ENCODE results near the gene LILRB5.
"Not testable (repeated sequence)": the region's sequence is repeated elsewhere in the genome, so short reads cannot be mapped to it uniquely, and the experiment has no call there.

LILRB5 gene

GRCh38 chr19:54242646-54243045 lies 14.4 kb downstream of the LILRB5 start, which contains the start of gene LILRA6:
Gene LILRA6 (minus strand): TSS chr19:54242790.
- DNase-seq (ENCODE audit: low read depth), result not testable (repeated sequence)

GRCh38 chr19:54242234-54242633 lies 14.8 kb downstream of the LILRB5 start:
- DNase-seq (ENCODE audit: low read depth), result not testable (repeated sequence)

- DNase-seq (ENCODE audit: low read depth), result not testable (repeated sequence)
These were observed 16.4 kb downstream of the LILRB5 start for GRCh38 chr19:54240372-54241336.

DNA sequence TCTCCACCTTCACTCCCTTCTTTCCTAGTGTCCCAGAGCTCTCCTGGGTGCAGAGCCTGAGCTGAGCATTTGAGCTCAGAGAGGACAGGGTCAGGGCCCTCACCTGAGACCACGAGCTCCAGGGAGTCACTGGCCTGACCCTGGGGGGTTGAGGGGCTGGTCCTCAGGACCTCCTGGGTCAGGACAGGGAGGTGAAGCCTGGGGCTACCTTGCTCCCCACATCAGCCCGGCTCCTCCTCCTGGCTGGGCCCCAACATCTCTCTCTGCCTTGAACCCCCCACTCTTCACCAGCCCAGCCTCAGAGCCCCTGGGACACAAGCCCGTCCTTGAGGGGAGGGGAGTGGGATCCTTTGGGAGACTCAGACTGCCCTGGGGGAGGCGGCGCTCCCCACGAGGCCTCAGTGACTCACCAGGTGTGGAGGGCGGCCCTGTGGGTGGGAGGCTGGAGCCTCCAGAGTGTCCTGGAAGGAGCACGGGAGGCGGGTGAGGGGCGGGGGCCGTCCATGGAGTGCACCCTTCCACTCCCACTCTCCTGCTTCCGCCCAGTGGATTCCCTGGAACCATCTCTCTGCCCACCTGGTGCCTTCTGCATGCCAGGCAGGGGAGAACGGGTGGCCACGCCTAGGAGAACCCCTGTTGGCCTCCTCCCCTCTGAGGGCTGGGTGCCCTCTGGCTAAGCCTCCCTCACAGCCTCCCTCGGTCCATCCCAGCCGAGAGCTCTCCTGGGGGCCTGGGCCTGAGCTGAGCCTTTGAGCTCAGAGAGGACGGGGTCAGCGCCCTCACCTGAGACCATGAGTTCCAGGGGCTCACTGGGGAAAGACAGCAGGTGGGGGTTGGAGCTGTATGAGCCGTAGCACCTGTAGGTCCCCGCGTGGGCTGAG lies 17.3 kb downstream of the LILRB5 start:
- not testable (repeated sequence) for DNase-seq (ENCODE audit: low read depth)

DNA sequence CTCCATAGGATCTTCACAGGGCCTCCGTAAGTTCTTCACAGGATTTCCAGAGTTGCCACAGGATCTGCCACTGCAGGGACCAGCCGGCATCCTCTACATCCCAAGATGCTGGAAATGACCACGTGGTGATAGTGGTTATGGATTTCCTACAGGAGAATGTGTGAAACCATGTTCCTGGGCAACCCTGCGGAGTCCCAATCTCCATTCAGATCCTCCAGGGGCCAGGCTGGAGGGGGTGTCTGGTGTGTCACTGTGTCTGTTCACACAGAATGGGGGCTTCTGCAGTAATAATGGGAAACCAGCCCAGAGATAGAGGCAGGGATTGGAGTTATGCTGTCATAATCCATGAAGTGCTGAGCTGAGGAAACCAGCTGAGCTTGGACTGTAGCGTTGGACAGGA lies 23.1 kb downstream of the LILRB5 start:
- DNase-seq (ENCODE audit: low read depth), result no peak

GRCh38 chr19:54231077-54231931 lies 25.8 kb downstream of the LILRB5 start:
- DNase-seq (ENCODE audit: low read depth), result peak; percentile 80

GRCh38 chr19:54230031-54230430 lies 27.0 kb downstream of the LILRB5 start:
- no peak for DNase-seq (ENCODE audit: low read depth)

GRCh38 chr19:54229146-54229545 lies 27.9 kb downstream of the LILRB5 start:
- DNase-seq (ENCODE audit: low read depth), result no peak

DNA sequence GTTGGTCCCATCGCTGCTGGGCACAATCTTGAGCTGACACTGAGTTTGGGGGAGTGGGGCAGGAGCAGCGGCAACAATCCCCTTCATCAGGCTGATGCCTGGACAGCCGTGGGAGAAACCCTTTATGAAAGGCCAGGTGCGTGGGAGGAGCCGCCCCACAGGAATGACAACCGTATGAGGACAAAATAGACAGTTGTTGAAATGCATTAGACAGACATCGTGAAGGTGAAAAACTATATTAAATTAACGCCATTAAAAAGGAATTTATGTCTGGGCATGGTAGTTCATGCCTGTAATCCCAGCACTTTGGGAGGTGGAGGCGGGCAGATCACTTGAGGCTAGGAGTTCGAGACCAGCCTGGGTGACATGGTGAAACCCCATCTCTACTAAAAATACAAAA lies 32.5 kb downstream of the LILRB5 start:
- not testable (repeated sequence) for DNase-seq (ENCODE audit: low read depth)

DNA sequence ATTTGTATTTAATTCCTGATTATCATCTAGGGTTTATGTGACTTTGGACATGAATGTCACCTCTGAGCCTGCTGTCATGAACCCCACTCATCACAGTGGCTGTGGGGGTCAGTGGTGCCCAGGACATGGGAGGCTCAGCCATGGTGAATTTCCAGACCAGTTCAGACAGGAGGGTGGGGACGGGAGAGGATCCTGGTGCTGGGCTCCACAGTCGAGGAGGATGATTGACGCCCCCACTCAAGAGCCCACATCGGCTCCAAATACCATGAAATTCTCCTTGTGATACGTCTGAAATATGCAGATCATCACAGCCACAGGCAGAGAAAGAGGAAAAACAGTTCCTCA lies 33.2 kb downstream of the LILRB5 start:
- not testable (repeated sequence) for DNase-seq (ENCODE audit: low read depth)

GRCh38 chr19:54223277-54223936 lies 33.7 kb downstream of the LILRB5 start:
- DNase-seq (ENCODE audit: low read depth), result not testable (repeated sequence)

DNA sequence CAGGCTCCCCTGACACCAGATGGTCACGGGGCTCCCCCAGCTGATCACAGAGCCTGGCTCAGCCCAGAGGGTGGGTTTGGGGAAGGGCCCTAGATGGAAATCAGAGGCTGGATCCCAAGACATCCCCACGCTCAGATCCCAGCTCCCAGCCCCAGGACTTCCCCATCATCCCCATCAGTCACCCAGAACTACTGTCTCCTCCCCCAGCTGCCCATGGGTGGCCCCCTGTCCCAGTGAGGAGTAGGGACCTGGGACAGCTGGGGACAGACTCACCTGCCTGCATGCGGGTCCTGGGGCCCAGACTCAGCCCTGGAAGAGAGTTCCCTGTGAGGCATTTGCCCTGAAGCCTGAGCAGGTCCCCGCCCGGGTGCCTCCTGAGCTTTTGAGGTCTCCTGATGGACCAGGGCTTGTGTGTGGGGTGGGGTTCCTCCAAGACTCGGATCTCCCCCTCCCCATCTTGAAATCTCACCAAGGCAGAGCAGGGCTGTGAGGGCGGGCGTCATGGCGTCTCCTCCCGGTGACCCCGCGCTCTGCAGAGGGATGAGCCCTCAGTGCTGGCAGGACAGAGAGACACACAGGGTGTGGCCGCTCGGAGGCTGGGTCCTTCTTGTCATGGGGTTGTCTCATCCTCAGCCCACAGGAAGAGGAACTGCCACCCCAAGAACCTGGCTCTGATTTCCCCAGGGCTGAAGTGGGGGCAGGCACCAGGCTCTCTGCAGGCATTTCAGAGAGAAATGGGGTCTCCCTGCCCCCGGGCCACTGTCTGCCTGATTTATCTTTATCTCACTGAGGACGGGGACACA lies 34.4 kb downstream of the LILRB5 start, which contains the start of gene LILRB3:
TSS of gene LILRB3 (minus strand) at position 534 of the 803 bp plus-strand sequence. CDS start at position 503, 31 bp downstream.
- not testable (repeated sequence) for DNase-seq (ENCODE audit: low read depth)

DNA sequence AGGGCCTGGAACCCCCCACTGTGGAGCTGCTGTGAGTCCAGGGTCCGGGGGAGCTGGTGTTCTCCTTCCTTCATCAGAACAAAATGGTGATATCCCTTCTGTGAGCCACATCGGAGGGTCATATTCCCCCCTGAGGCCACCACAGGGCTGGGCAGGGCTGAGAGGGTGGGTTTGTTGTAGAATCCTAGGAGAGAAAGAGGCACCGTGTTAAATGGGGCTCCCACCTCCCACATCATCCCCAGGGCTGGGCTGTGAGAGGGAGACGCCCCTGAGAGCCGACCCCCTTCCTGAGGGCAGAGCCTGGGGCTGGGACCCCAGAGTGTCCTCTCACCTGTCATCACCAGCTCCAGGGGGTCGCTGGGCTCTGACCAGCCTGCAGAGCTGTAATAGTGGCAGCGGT lies 35.1 kb downstream of the LILRB5 start:
- not testable (repeated sequence) for DNase-seq (ENCODE audit: low read depth)

DNA sequence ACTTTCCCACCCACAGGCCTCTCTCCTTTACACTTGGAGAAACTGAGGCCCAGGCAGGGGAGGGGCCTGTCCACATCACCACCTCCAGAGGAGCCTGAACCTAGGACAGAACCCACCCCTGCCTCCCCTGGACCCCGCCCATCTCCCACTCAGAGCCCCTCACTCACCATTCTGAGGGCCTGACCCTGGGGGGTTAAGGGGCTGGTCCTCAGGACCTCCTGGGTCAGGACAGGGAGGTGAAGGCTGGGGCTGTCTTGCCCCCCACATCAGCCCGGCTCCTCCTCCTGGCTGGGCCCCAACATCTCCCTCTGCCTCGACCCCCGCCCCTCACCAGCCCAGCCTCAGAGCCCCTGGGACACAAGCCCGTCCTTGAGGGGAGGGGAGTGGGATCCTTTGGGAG lies 37.4 kb downstream of the LILRB5 start:
- DNase-seq (ENCODE audit: low read depth), result not testable (repeated sequence)

- no peak for DNase-seq (ENCODE audit: low read depth)
These were observed 38.0 kb downstream of the LILRB5 start for GRCh38 chr19:54218960-54219661.

GRCh38 chr19:54218259-54218658 lies 38.8 kb downstream of the LILRB5 start:
- no peak for DNase-seq (ENCODE audit: low read depth)

DNA sequence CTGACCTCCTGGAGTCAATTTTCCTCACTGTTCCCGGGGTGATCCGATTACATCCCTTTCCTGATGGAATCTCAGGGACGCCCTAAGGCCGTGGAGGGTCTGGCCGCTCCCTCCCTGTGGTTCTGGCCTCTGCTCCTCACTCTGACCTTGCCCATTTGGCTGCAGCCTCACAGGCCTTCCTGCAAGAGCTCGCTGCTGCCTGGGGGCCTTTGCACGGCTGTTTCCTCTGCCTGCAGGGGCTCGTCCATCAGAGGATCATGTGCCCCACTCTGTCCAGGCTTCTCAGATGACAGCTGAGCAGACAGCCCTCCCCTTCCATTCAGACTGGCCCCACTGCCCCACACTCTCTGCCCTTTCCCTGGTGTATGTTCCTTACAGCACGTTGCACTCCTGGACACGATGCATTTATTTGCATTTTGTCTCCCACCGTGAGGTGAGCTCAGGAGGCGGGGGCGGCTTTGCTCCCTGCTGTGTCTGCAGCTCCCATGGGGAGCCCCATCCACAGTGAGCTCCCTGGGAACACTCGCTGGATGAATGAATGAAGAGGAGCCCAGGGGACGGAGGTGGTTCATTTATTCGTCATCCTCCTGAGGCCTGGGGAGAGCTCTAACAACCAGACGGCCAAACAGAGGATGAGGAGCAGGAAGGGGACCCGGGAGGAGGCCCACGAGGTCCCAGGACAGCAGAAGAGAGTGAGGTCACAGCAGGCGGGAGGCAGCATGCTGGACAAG lies 39.4 kb downstream of the LILRB5 start:
- not testable (repeated sequence) for DNase-seq (ENCODE audit: low read depth)

GRCh38 chr19:54216869-54217268 lies 40.2 kb downstream of the LILRB5 start:
- no peak for DNase-seq (ENCODE audit: low read depth)

GRCh38 chr19:54214734-54215133 lies 42.3 kb downstream of the LILRB5 start:
- DNase-seq (ENCODE audit: low read depth), result not testable (repeated sequence)

All from stimulated activated CD8-positive, alpha-beta memory T cell treated with anti-CD3 and anti-CD28 coated beads, Interleukin-7, amount 100 ng/mL, for 24 hours (primary cell).